Natural killer cell treated with Interleukin-12 subunit alpha and Interleukin-12 subunit beta and Interleukin-15 and Interleukin-18, amount 100 ng/mL, for 72 hours (primary cell): ENCODE data around the gene CNDP2. TPM values are rescaled to one million over a fixed set of nuclear protein-coding genes. Genes with fewer than 3 reads are reported as not detected.

Source experiments
- ATAC-seq, 2 donors: fragments of 150-1000 bp; cut with Tn5 transposase in 1 of 2; sonication (Bioruptor Pico), chemical (Tn5 transposase) in 1 of 2; 2 replicates each; pipeline ENCODE4 v1.10.0; 2021
- DNase-seq: peaks from one replicate; pipeline ENCODE4 v3.0.0; 2022; ENCODE audit warnings: low spot score
- H3K27ac Mint-ChIP-seq, 2 donors: 1 replicate in 1 of 2; 2 replicates in 1 of 2; pipeline ENCODE4 v1.8.0; 2022; ENCODE audit warnings: mixed read lengths in 2 of 2, mild to moderate bottlenecking in 1 of 2, moderate library complexity in 1 of 2
- H3K27me3 Mint-ChIP-seq, 2 donors: 1 replicate in 1 of 2; 2 replicates in 1 of 2; pipeline ENCODE4 v1.8.0; 2022; ENCODE audit warnings: mixed read lengths in 2 of 2
- H3K36me3 Mint-ChIP-seq: one replicate; pipeline ENCODE4 v1.8.0; 2022; ENCODE audit warnings: mixed read lengths
- H3K4me1 Mint-ChIP-seq, 2 donors: 1 replicate in 1 of 2; 2 replicates in 1 of 2; pipeline ENCODE4 v1.8.0; 2022; ENCODE audit warnings: low read depth in 2 of 2, mixed read lengths in 2 of 2, mild to moderate bottlenecking in 1 of 2
- H3K4me3 Mint-ChIP-seq: one replicate; pipeline ENCODE4 v1.8.0; 2022; ENCODE audit warnings: mixed read lengths
- H3K9me3 Mint-ChIP-seq: 2 replicates; pipeline ENCODE4 v1.8.0; 2022; ENCODE audit warnings: mixed read lengths
- total RNA-seq, 2 donors: library from RNA; stranded (reverse); gene quantifications; one replicate each; pipeline ENCODE4 v1.2.3, GENCODE V29; 2022

CNDP2 gene
- total RNA-seq, 2 donors from 2014 or later = 152 to 215 TPM

- ATAC-seq = no peak
- Mint-ChIP-seq H3K4me1 (no peaks in the 10 kb centered on the region), H3K27ac (no peak overlapping the region), H3K27me3 (peaks cover 0 to 8% of the 10 kb centered on the region in 2 donors), H3K9me3 (no peaks in the 10 kb centered on the region), H3K36me3 (no peaks in the 10 kb centered on the region), H3K4me3 (no peak overlapping the region)
- DNase-seq = no peak
Observed at GRCh38 chr18:74533666-74534065, 37.5 kb downstream of the CNDP2 start.

- H3K9me3 Mint-ChIP-seq = no peaks in the 10 kb centered on the region
- no peaks in the 10 kb centered on the region for H3K4me1 Mint-ChIP-seq
- peaks cover 0 to 6% of the 10 kb centered on the region in 2 donors for H3K27me3 Mint-ChIP-seq
- H3K4me3 Mint-ChIP-seq = no peak within 1 kb of the TSS
- no peaks in the 10 kb centered on the region for H3K36me3 Mint-ChIP-seq
- DNase-seq = no peak
- ATAC-seq = no peak
- no peak within 1 kb of the TSS for H3K27ac Mint-ChIP-seq
Observed at GRCh38 chr18:74534150-74534969, 38.2 kb downstream of the CNDP2 start, which contains the start of gene CNDP1. Gene CNDP1, plus strand, starts transcription at chr18:74534500. Its CDS starts 168 bp downstream, at chr18:74534668.

- Mint-ChIP-seq H3K4me3 (no peak overlapping the region), H3K27me3 (peaks cover 0 to 5% of the 10 kb centered on the region in 2 donors), H3K4me1 (no peaks in the 10 kb centered on the region), H3K36me3 (no peaks in the 10 kb centered on the region), H3K27ac (no peak overlapping the region), H3K9me3 (no peaks in the 10 kb centered on the region)
- ATAC-seq (no peak), DNase-seq (no peak)
Observed at GRCh38 chr18:74534981-74535649, 39.0 kb downstream of the CNDP2 start.

- no peaks in the 10 kb centered on the region for H3K36me3 Mint-ChIP-seq
- H3K4me1 Mint-ChIP-seq = no peaks in the 10 kb centered on the region
- H3K27ac Mint-ChIP-seq = no peak overlapping the region
- no peaks in the 10 kb centered on the region for H3K9me3 Mint-ChIP-seq
- H3K27me3 Mint-ChIP-seq = no peaks in the 10 kb centered on the region
- H3K4me3 Mint-ChIP-seq = no peak overlapping the region
- no peak for ATAC-seq
- DNase-seq = no peak
Observed at GRCh38 chr18:74539289-74539688, 43.1 kb downstream of the CNDP2 start.

GRCh38 chr18:74540652-74541421 lies 44.7 kb downstream of the CNDP2 start:
- Mint-ChIP-seq H3K27me3 (peaks cover 4% of the 10 kb centered on the region in 2 donors), H3K4me1 (no peaks in the 10 kb centered on the region), H3K36me3 (no peaks in the 10 kb centered on the region), H3K27ac (no peak overlapping the region), H3K4me3 (no peak overlapping the region), H3K9me3 (no peaks in the 10 kb centered on the region)
- no peak for DNase-seq
- no peak for ATAC-seq

GRCh38 chr18:74541703-74542555 lies 45.8 kb downstream of the CNDP2 start:
- no peak for DNase-seq
- H3K4me3 Mint-ChIP-seq = no peak overlapping the region
- peaks cover 6% of the 10 kb centered on the region in 2 donors for H3K27me3 Mint-ChIP-seq
- H3K27ac Mint-ChIP-seq = no peak overlapping the region
- no peaks in the 10 kb centered on the region for H3K9me3 Mint-ChIP-seq
- ATAC-seq = no peak
- H3K4me1 Mint-ChIP-seq = no peaks in the 10 kb centered on the region
- H3K36me3 Mint-ChIP-seq = no peaks in the 10 kb centered on the region

GRCh38 chr18:74544898-74545297 lies 48.7 kb downstream of the CNDP2 start:
- DNase-seq = no peak
- H3K4me1 Mint-ChIP-seq = no peaks in the 10 kb centered on the region

GRCh38 chr18:74546007-74546406 lies 49.8 kb downstream of the CNDP2 start:
- Mint-ChIP-seq H3K4me3 (no peak overlapping the region), H3K27me3 (peaks cover 6 to 9% of the 10 kb centered on the region in 2 donors), H3K9me3 (peaks cover 2% of the 10 kb centered on the region), H3K27ac (no peak overlapping the region), H3K36me3 (no peaks in the 10 kb centered on the region), H3K4me1 (no peaks in the 10 kb centered on the region)
- no peak for ATAC-seq
- DNase-seq = no peak

More at GRCh38 chr18:74544898-74545297, 48.7 kb downstream of the CNDP2 start:
- no peak for ATAC-seq
- Mint-ChIP-seq H3K4me3 (no peak overlapping the region), H3K9me3 (peaks cover 2% of the 10 kb centered on the region), H3K27me3 (peaks cover 6% of the 10 kb centered on the region in 2 donors), H3K36me3 (no peaks in the 10 kb centered on the region), H3K27ac (no peak overlapping the region)

GRCh38 chr18:74546751-74547530 lies 50.8 kb downstream of the CNDP2 start:
- H3K27me3 Mint-ChIP-seq = peaks cover 6 to 10% of the 10 kb centered on the region in 2 donors
- H3K9me3 Mint-ChIP-seq = peaks cover 2% of the 10 kb centered on the region
- no peak overlapping the region for H3K4me3 Mint-ChIP-seq
- no peak for DNase-seq
- ATAC-seq = no peak
- no peak overlapping the region for H3K27ac Mint-ChIP-seq
- H3K4me1 Mint-ChIP-seq = no peaks in the 10 kb centered on the region
- no peaks in the 10 kb centered on the region for H3K36me3 Mint-ChIP-seq

- Mint-ChIP-seq H3K4me1 (no peaks in the 10 kb centered on the region), H3K27me3 (peaks cover 7 to 13% of the 10 kb centered on the region in 2 donors), H3K36me3 (no peaks in the 10 kb centered on the region), H3K4me3 (no peak overlapping the region), H3K9me3 (peaks cover 2% of the 10 kb centered on the region), H3K27ac (no peak overlapping the region)
- no peak for ATAC-seq
- DNase-seq = no peak
Observed at GRCh38 chr18:74547860-74548259, 51.7 kb downstream of the CNDP2 start.

- Mint-ChIP-seq H3K4me3 (no peak overlapping the region), H3K4me1 (no peaks in the 10 kb centered on the region)
- no peak for ATAC-seq
Observed at GRCh38 chr18:74549591-74550104, 53.5 kb downstream of the CNDP2 start.

GRCh38 chr18:74550886-74551285 lies 54.7 kb downstream of the CNDP2 start:
- Mint-ChIP-seq H3K9me3 (peaks cover 2% of the 10 kb centered on the region), H3K27me3 (peaks cover 17 to 22% of the 10 kb centered on the region in 2 donors), H3K36me3 (no peaks in the 10 kb centered on the region), H3K4me3 (no peak overlapping the region), H3K27ac (no peak overlapping the region), H3K4me1 (no peaks in the 10 kb centered on the region)
- no peak for DNase-seq
- no peak for ATAC-seq

More at GRCh38 chr18:74549591-74550104, 53.5 kb downstream of the CNDP2 start:
- Mint-ChIP-seq H3K27ac (no peak overlapping the region), H3K36me3 (no peaks in the 10 kb centered on the region), H3K9me3 (peaks cover 2% of the 10 kb centered on the region), H3K27me3 (peaks cover 21 to 25% of the 10 kb centered on the region in 2 donors)
- DNase-seq = no peak
